NCI-H1417 treated with DMSO at 0.1 percent for 48 hours (cell line): ENCODE measurements around the gene TEAD2.
"Not testable (repeated sequence)": the region's sequence is repeated elsewhere in the genome, so short reads cannot be mapped to it uniquely, and the experiment has no call there.

Source experiments
- DNase-seq: peaks from one replicate; lab custom pipeline; 2025; lab: John Stamatoyannopoulos, UW

Gene TEAD2

DNA sequence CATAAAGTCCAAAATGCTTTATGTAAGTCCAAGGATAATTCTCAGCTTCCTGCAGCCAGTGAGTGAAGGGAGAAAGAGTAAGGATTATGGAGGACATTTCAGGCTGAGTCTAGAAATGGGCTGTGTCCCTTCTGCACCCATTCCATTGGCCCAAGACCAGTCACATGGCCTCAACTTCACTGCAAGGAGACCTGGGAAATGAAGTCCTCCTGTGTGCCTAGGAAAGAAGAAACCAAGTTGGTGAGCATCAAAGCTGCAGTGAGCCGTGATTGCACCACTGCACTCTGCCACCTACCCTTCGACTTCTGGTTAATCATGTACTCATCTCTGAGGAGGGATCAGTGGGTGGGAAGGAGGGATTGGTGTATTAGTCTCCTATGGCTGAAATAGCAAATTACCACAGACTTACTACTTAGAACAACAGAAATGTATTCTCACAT lies 30.6 kb downstream of the TEAD2 start:
- DNase-seq = no peak

DNA sequence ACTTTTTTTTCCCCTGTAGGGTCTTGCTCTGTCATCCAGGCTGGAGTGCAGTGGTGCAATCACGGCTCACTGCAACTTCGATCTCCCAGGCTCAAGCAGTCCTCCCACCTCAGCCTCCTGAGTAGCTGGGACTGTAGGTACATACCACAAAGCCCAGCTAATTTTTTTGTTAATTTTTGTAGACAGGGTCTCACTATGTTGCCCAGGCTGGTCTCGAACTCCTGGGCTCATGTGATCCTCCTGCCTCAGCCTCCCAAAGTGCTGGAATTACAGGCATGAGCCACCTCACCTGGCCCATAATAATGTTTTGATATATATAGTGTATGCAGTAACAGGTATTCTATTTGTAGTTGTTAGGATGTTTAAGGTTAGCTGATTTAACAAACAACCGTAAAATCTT lies 31.0 kb downstream of the TEAD2 start:
- not testable (repeated sequence) for DNase-seq

DNA sequence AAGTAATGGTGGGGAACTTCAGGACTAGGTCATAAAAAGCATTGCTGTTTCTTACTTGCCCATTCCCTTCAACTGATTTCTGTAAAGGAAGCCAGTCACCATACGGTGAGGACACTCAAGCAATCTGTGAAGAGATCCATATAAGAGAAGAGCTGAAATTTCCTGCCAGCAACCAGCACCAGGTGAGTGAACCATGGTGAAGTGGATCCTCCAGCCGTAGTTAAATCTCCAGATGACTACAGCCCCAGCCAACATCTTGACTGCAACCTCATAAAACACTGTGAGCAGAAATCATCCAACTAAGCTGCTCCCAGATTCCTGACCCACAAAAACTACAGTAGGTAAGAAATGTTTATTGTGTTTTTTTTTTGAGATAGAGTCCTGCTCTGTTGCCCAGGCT lies 33.5 kb downstream of the TEAD2 start:
- no peak for DNase-seq

DNA sequence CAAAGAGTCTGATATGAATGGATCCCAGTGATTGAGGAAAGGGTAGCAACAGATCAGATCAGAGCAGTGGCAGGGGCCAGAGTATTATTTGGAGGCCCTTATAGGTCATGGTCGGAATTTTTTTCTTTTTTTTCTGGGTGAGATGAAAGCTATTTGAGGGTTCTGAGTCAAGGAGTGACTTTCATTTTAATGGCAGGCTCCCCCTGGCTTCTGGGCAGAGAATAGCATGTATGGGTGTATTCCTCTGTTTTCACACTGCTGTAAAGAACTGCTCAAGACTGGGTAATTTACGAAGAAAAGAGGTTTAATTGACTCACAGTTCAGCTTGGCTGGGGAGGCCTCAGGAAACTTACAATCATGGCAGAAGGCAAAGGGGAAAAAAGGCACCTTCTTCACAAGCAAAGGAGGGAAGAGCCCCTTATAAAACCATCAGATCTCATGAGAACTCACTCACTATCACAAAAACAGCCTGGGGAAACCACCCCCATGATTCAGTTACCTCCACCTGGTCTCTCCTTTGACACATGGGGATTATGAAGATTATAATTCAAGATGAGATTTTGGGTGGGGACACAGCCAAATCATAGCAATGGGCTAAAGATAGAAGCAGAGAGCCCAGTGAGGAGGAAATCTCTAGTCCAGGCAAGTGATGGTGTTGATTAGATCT lies 34.2 kb downstream of the TEAD2 start:
- no peak for DNase-seq

DNA sequence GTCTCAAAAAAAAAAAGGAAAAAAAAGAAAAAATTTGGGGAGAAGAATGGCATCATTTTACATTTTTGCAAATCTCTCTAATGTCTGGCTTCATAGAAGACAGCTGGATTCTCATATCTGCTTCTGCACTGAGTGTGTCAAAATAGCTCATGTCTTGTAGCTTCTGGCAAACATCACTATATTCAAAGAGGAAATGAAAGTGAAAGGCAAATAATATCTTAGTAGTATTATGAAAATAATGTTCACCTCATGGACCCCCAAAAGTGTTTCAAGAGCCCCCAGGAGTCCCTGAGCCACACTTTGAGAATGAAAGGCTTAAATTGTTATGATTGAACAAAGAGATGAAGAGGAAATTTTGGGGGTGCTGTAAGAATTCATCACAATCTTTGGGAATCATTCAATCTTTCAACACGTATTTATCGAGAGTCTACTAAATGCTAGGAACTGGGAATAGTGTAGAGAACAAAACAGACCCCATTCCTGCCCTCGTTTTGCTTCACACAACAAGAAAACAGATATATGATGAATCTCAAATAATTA lies 36.0 kb downstream of the TEAD2 start:
- DNase-seq = no peak

DNA sequence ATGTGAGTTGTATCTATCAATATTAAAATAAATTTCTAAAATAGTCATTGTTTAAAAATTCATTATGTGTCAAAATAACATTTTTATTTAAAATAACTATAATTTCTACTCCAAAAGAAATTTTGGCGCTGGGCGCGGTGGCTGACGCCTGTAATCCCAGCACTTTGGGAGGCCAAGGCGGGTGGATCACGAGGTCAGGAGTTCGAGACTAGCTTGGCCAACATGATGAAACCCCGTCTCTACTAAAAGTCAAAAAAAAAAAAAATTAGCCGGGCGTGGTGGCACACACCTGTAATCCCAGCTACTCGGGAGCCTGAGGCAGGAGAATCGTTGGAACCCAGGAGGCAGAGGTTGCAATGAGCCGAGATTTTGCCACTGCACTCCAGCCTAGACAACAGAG lies 36.5 kb downstream of the TEAD2 start:
- not testable (repeated sequence) for DNase-seq

DNA sequence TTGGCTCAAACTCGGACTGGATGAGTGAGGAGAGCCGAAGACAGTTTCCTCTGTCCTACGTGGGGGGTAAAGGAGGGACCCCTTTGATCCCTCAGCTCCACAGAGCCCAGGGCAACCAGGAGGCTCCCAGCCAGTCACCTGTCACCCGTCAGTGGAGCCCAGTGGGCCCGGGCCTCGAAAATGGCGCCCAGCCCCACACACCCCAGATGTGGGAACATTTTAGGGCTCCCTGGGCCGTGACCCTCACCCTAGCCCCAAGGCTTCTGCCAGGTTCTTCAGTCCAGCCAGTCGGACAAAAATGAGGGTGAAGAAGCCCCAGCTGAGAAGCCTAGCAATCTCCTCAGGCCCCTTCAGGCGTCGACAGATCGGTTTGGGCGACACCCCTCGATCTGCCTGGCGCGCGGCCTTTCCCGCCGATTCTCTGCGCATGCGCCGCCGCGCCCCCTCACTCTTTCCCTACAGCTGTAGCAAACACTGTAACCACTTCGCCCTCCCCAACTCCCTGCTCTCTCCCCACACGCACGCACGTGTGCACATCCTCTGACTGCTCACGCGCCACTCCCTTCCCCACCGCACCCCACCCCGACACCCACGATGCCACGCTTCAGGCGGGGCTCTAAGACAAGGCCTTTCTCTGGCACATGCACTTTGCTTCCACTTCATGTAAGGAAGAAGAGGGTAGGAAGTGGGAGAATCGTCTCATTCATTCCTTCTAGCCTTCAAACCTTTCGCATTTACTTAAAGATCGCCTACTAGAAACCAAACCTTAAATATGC lies 37.2 kb downstream of the TEAD2 start, which contains the start of gene SLC6A16:
Gene SLC6A16 (minus strand): TSS at position 391 of the 776 bp plus-strand sequence. CDS start 13,844 bp downstream, outside the sequence.
- no peak for DNase-seq

DNA sequence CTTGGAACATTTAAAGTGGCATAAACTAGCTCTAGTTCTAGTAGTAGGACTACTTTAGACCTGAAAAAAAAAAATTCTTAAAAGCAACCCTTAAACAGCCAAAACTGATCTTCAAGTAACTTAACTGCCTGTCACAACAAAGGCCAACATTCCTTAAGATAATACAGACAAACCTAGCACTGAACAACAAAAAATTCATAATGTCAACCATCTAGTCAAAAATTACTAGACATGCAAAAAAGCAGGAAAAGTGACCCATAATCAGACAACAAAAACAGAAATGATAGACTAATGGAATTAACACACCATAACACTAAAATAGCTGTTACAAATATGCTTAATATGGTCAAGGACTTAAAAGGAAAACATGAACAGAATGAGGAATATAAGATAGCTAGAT lies 43.9 kb downstream of the TEAD2 start:
- no peak for DNase-seq

DNA sequence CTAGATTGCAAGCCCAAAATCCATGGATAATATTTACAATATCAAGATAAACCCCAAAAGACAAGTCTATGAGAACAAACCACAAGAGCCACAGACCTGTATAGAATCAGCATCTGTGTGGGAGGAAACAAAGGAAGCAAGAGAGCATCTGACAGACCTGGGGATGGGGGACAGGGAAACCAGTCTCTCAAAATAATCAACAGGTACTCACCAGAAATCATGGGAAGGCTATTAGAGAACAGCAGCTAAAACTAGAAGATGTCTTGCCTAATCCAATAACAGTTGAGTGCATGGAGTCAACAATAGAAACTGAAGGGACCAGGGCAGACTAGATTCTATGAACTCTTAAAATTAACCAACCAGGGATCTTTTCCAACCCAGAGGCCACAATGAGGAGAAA lies 45.9 kb downstream of the TEAD2 start:
- DNase-seq = no peak

DNA sequence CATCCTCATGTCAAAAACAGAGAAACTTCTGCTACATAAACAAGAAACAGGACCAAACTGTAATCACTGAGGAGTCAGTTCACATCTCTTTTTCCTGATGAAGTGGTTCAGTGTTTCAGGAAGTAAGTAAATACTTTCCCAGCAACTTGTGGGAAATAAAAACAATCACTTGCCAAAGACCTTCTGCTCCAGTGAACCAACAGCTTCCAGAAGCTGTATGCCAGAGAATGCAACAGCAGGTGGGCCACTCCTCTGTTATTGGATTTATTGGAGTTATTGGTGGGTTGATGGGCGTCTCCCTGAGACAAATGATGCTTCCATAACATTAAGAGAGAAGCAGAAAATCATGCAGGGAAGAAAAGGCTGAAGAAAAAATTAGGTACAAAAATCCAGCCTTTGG lies 47.1 kb downstream of the TEAD2 start:
- DNase-seq = no peak

DNA sequence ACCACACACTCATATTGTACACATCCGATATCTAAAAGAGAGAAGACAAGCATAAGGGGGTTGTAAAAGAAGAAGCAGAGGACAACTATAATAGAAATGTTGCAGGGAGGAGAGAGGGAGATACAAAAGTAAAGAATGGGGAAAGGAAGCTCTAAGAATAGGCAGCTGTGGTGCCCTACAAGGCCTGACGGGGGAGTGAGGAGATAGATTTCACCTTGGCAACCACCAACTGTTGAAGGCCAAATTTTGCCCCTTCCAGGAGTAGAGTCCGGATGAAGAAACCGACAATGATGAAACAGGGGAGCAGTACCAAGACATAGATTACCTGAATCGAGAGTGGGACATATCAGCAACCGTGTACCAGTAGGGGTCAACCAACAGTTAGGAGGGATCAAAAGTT lies 53.1 kb downstream of the TEAD2 start:
- DNase-seq = no peak

DNA sequence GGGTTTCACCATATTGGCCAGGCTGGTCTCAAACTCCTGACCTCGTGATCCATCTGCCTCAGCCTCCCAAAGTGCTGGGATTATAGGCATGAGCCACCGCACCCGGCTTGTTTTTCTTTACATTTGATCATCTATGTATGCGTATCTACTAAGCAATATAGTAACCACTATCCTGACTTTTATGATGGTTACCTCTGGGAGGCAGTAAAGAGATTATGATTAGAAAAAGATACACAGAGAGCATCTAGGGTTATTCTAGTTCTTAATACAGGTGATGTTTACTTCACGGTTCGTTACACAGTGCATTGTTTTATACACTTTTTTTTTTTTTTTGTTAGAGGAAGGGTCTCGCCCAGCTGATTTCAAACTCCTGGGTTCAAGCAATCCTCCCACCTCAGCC lies 55.5 kb downstream of the TEAD2 start:
- DNase-seq = not testable (repeated sequence)

DNA sequence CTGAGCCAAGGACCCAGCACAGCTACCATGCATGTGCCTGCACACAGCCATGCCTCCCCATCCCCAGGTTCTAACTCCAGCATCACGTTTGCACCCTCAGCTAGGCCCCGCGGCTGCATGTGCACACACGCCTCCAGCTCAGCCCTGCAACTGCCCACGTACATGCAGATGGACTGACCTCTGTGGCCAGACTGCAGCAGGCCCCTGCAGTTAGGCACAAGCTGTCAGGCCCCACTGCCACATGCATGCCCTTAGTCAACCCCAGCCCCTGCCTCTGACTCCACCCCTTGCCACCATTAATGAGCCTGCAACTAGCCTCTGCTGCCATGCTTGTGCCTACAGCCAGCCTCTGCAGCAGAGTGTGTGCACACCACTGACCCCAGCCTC lies 60.4 kb downstream of the TEAD2 start:
- DNase-seq = no peak

DNA sequence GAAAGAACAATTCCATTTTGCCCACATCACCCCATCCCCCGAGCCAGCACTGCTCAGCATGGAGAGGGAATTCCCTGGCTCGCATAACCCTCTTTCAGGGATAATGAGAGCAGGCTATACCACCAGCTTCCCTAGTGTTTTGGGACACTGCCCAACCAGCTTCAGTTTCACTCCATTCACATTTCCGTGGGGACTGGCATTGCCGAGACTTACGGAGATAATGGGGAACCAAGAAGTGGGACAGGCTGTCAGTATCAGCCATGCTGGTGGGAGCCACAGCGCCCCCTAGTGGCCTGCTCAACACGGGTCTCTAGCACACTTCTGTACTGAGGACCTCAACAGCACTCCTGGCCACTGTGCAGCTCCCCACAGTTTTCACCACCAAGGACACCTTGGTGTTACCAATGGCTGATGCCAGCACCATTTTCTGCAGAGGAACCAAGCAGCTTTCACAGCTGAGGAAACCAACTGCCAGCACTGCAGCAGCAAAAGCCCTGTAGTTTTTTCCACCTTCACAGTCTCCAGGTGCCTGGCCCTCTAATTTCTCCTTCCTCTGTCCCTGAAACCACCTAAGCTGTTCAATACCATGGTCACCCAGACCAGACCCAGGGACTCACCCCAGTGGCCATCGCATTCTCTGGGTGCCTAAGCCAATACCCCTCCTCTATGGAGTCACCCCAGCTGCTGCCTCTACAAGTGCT lies 60.9 kb downstream of the TEAD2 start:
- no peak for DNase-seq

DNA sequence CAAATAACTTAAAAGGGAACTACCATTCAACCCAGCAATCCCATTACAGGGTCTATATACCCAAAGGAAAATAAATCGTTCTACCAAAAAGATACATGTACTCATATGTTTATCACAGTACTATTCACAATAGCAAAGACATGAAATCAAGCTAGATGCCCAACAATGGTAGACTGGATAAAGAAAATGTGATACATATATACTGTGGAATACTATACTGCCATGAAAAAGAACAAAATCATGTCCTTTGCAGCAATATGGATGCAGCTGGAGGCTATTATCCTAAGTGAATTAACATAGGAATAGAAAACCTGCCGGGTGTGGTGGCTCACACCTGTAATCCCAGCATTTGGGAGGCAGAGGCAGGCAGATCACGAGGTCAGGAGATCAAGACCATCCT lies 63.6 kb downstream of the TEAD2 start:
- DNase-seq = not testable (repeated sequence)

DNA sequence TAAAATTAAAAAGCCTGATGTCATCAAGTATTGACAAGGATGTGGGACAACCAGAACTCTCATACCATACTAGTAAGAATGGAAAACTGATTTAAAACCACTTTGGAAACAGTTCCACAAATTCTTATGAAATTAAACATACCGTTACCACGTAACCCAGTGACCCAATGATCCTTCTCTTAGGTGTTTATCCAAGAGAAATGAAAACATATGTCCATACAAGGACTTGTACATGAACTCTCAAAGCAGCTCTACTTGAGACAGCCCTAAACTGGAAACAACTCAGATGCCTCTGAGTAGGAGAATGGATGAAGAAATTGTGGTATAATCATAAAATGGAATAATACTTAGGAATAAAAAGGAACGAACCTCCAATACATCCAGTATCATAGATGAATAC lies 64.8 kb downstream of the TEAD2 start:
- DNase-seq = no peak

DNA sequence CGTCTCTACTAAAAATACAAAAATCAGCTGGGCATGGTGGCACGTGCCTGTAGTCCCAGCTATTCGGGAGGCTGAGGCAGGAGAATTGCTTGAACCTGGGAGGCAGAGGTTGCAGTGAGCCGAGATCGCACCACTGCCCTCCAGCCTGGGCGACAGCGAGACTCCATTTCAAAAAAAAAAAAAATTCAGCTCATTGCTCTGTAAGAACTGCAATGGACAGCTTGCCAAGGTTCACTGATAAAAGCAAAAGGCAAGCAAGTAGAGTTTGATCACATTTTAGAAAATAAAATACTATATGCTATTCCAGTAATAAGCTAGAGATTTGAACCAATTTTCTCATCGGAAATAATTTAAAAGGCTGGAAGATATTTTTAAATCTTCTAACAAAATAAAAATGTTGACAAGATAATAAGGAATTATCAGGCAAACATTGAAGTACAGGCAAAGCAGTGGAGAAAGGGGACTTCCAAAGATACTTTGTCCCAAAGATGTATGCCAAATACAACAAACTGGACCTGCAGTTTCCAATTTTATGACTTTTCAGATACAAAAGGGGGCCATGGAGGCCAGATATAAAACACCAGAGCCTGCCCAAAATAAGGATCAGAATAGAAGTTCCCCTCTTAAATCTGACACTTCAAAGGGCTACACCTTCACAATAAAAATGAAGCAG lies 66.9 kb downstream of the TEAD2 start:
- no peak for DNase-seq

DNA sequence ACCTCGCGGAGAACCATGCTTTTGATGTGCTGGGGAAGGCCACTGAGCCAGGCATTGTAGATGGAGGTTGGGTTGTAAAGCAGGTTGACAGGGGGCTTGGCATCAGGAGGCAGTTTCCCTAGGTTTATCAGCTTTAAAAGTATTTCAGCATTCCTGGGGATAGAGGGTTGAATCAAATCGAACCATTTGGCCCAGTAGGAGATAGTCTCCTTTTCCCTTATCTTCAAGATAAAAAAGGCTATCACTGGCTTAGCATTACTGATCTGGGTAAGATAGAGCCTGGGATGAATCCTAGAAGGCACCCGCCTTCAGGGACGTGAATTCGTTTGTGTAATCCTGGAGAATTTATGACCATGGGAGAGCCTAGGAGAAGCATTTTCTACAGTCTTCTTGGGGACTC lies 67.8 kb downstream of the TEAD2 start:
- no peak for DNase-seq
